ENCODE measurements around the gene TSPAN16.
"Not testable (repeated sequence)": the region's sequence is repeated elsewhere in the genome, so short reads cannot be mapped to it uniquely, and the experiment has no call there.

The TSPAN16 gene

GRCh38 chr19:11331502-11331901 is 35.5 kb downstream of the TSPAN16 start:
- no peak for DNase-seq (ENCODE audit: low spot score)
- in situ Hi-C loops (cut with MboI; ENCODE audit: low pct_unique_long_range_greater_than_20kb, low sequenced_read_pairs, unreplicated experiment), result no loop called here
- TF ChIP-seq CTCF (IDR thresholded peaks at IDR 0.05; ENCODE audit: extremely low read depth, insufficient read depth, missing control alignments), result no peak

GRCh38 chr19:11332822-11333221 is 36.9 kb downstream of the TSPAN16 start:
- TF ChIP-seq CTCF (IDR thresholded peaks at IDR 0.05; ENCODE audit: extremely low read depth, insufficient read depth, missing control alignments), result no peak
- in situ Hi-C loops (cut with MboI; ENCODE audit: low pct_unique_long_range_greater_than_20kb, low sequenced_read_pairs, unreplicated experiment), result no loop called here
- no peak for DNase-seq (ENCODE audit: low spot score)

DNA sequence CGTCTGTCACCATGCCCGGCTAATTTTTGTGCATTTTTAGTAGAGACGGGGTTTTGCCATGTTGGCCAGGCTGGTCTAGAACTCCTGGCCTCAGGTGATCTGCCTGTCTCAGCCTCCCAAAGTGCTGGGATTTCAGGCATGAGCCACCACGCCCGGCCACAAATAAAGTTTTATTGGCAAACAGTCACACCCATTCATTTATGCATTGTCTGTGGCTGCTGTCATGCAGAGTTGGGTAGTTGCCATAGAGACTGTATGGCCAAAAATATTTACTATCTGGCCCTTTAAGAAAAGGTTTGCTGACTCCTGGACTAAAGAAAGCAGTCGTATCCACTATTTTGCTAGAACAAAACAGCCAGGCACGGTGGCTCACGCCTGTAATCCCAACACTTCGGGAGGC is 37.9 kb downstream of the TSPAN16 start:
- DNase-seq (ENCODE audit: low spot score); in situ Hi-C loops (cut with MboI; ENCODE audit: low pct_unique_long_range_greater_than_20kb, low sequenced_read_pairs, unreplicated experiment): not testable (repeated sequence)

GRCh38 chr19:11335449-11336146 is 39.6 kb downstream of the TSPAN16 start:
- TF ChIP-seq CTCF (IDR thresholded peaks at IDR 0.05; ENCODE audit: extremely low read depth, insufficient read depth, missing control alignments), result no peak
- no peak for DNase-seq (ENCODE audit: low spot score)
- in situ Hi-C loops (cut with MboI; ENCODE audit: low pct_unique_long_range_greater_than_20kb, low sequenced_read_pairs, unreplicated experiment), result no loop called here

DNA sequence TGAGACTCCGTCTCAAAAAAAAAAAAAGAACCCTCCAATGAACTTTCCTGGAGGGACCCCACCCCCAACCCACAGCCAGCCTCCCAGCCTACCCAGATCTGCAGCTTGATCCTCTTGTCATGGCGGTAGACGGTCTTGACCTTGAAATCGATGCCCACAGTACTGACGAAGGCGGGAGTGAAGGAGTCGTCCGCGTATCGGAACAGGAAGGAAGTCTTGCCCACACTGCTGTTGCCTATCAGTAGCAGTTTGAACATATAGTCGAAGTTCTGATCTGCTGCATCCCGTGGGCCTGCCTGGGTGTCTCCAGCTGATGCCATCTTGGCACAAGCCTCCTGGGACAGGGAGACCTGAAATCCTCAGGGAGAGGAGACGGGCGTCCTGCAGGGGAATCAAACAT is 41.1 kb downstream of the TSPAN16 start:
- TF ChIP-seq CTCF (IDR thresholded peaks at IDR 0.05; ENCODE audit: extremely low read depth, insufficient read depth, missing control alignments), result no peak
- no peak for DNase-seq (ENCODE audit: low spot score)
- in situ Hi-C loops (cut with MboI; ENCODE audit: low pct_unique_long_range_greater_than_20kb, low sequenced_read_pairs, unreplicated experiment), result no loop called here

- in situ Hi-C loops (cut with MboI; ENCODE audit: low pct_unique_long_range_greater_than_20kb, low sequenced_read_pairs, unreplicated experiment), result no loop called here
- no peak for TF ChIP-seq CTCF (IDR thresholded peaks at IDR 0.05; ENCODE audit: extremely low read depth, insufficient read depth, missing control alignments)
- DNase-seq (ENCODE audit: low spot score), result peak; percentile 17
Measured at GRCh38 chr19:11338121-11338520, 42.2 kb downstream of the TSPAN16 start.

GRCh38 chr19:11338569-11339253 is 42.8 kb downstream of the TSPAN16 start:
- DNase-seq (ENCODE audit: low spot score), result no peak
- in situ Hi-C loops (cut with MboI; ENCODE audit: low pct_unique_long_range_greater_than_20kb, low sequenced_read_pairs, unreplicated experiment), result no loop called here
- TF ChIP-seq CTCF (IDR thresholded peaks at IDR 0.05; ENCODE audit: extremely low read depth, insufficient read depth, missing control alignments), result no peak
